ENCODE measurements around the gene KCTD20. TPM values are rescaled to one million over a fixed set of nuclear protein-coding genes. Genes with fewer than 3 reads are reported as not detected.
"Not testable (repeated sequence)": the region's sequence is repeated elsewhere in the genome, so short reads cannot be mapped to it uniquely, and the experiment has no call there.

The KCTD20 gene
- total RNA-seq (2014; rRNA removed; shearing (Covaris generic); ENCODE audit: low replicate concordance) = 41.0 and 61.1 TPM in 2 replicates

- H3K9me3 ChIP-seq = no peaks in the 10 kb centered on the region
- no peaks in the 10 kb centered on the region for H3K27me3 ChIP-seq
- H3K4me3 ChIP-seq = peak within 1 kb of the TSS; percentile 89
- DNase-seq = peak; percentile 91
- H3K36me3 ChIP-seq = peaks cover 16% of the 10 kb centered on the region
Observed at GRCh38 chr6:36442671-36443470, at the start of gene KCTD20, which contains the start of gene PXT1. TSS of gene KCTD20 (plus strand) at chr6:36443000. CDS start at chr6:36470098, 27,098 bp downstream. TSS of gene PXT1 (minus strand) at chr6:36442854. CDS start at chr6:36426082, 16,772 bp downstream.

- no peaks in the 10 kb centered on the region for H3K27me3 ChIP-seq
- no peak overlapping the region for H3K4me3 ChIP-seq
- H3K36me3 ChIP-seq = no peaks in the 10 kb centered on the region
- no peaks in the 10 kb centered on the region for H3K9me3 ChIP-seq
- DNase-seq = no peak
Observed at GRCh38 chr6:36399970-36400369, 42.8 kb upstream of the KCTD20 start.

- no peaks in the 10 kb centered on the region for H3K27me3 ChIP-seq
- no peak overlapping the region for H3K4me3 ChIP-seq
- no peaks in the 10 kb centered on the region for H3K36me3 ChIP-seq
- DNase-seq = no peak
- H3K9me3 ChIP-seq = no peaks in the 10 kb centered on the region
Observed at GRCh38 chr6:36402481-36402880, 40.3 kb upstream of the KCTD20 start.

- Histone ChIP-seq H3K9me3 (no peaks in the 10 kb centered on the region), H3K27me3 (no peaks in the 10 kb centered on the region), H3K4me3 (no peak overlapping the region), H3K36me3 (no peaks in the 10 kb centered on the region)
- no peak for DNase-seq
Observed at GRCh38 chr6:36404164-36404563, 38.6 kb upstream of the KCTD20 start.

- H3K27me3 ChIP-seq, H3K36me3 ChIP-seq, H3K4me3 ChIP-seq, DNase-seq, H3K9me3 ChIP-seq: not testable (repeated sequence)
Observed at GRCh38 chr6:36409718-36410117, 33.1 kb upstream of the KCTD20 start.

- H3K9me3 ChIP-seq = no peaks in the 10 kb centered on the region; the same call in 1 of the 2 replicates
- no peak for DNase-seq
- no peak overlapping the region for H3K4me3 ChIP-seq
- no peaks in the 10 kb centered on the region for H3K27me3 ChIP-seq
- H3K36me3 ChIP-seq = no peaks in the 10 kb centered on the region
Observed at GRCh38 chr6:36413489-36414480, 29.0 kb upstream of the KCTD20 start.

GRCh38 chr6:36414481-36414880 is 28.3 kb upstream of the KCTD20 start:
- no peak overlapping the region for H3K4me3 ChIP-seq
- DNase-seq = no peak

GRCh38 chr6:36418558-36418957 is 24.2 kb upstream of the KCTD20 start:
- Histone ChIP-seq H3K27me3 (no peaks in the 10 kb centered on the region), H3K36me3 (no peaks in the 10 kb centered on the region), H3K4me3 (no peak overlapping the region), H3K9me3 (no peaks in the 10 kb centered on the region; the same call in 1 of the 2 replicates)
- DNase-seq = no peak

More at GRCh38 chr6:36414481-36414880, 28.3 kb upstream of the KCTD20 start:
- no peaks in the 10 kb centered on the region for H3K27me3 ChIP-seq
- no peaks in the 10 kb centered on the region for H3K36me3 ChIP-seq
- no peaks in the 10 kb centered on the region; the same call in 1 of the 2 replicates for H3K9me3 ChIP-seq

- Histone ChIP-seq H3K27me3 (no peaks in the 10 kb centered on the region), H3K36me3 (no peaks in the 10 kb centered on the region), H3K9me3 (no peaks in the 10 kb centered on the region), H3K4me3 (no peak overlapping the region)
- no peak for DNase-seq
Observed at GRCh38 chr6:36419310-36419709, 23.5 kb upstream of the KCTD20 start.

- peak overlapping the region; percentile 49 for H3K4me3 ChIP-seq
- H3K36me3 ChIP-seq = no peaks in the 10 kb centered on the region
- H3K9me3 ChIP-seq = no peaks in the 10 kb centered on the region
- DNase-seq = no peak
- H3K27me3 ChIP-seq = no peaks in the 10 kb centered on the region
Observed at GRCh38 chr6:36422714-36423100, 20.1 kb upstream of the KCTD20 start.

- Histone ChIP-seq H3K27me3 (no peaks in the 10 kb centered on the region), H3K9me3 (no peaks in the 10 kb centered on the region), H3K36me3 (no peaks in the 10 kb centered on the region), H3K4me3 (peak overlapping the region; percentile 49)
- peak; percentile 99 for DNase-seq
Observed at GRCh38 chr6:36423101-36423824, 19.5 kb upstream of the KCTD20 start.

GRCh38 chr6:36426622-36427021 is 16.2 kb upstream of the KCTD20 start:
- H3K27me3 ChIP-seq = no peaks in the 10 kb centered on the region
- no peak overlapping the region for H3K4me3 ChIP-seq
- no peak for DNase-seq
- H3K9me3 ChIP-seq = no peaks in the 10 kb centered on the region
- no peaks in the 10 kb centered on the region for H3K36me3 ChIP-seq

GRCh38 chr6:36428911-36429310 is 13.9 kb upstream of the KCTD20 start:
- Histone ChIP-seq H3K4me3 (no peak overlapping the region), H3K36me3 (no peaks in the 10 kb centered on the region), H3K27me3 (no peaks in the 10 kb centered on the region), H3K9me3 (no peaks in the 10 kb centered on the region)
- DNase-seq = no peak

- H3K4me3 ChIP-seq = no peak overlapping the region
- no peaks in the 10 kb centered on the region for H3K36me3 ChIP-seq
- H3K27me3 ChIP-seq = no peaks in the 10 kb centered on the region
- no peak for DNase-seq
- no peaks in the 10 kb centered on the region for H3K9me3 ChIP-seq
Observed at GRCh38 chr6:36430351-36430750, 12.4 kb upstream of the KCTD20 start.

GRCh38 chr6:36431197-36431596 is 11.6 kb upstream of the KCTD20 start:
- DNase-seq = no peak
- Histone ChIP-seq H3K27me3 (no peaks in the 10 kb centered on the region), H3K9me3 (no peaks in the 10 kb centered on the region), H3K4me3 (no peak overlapping the region), H3K36me3 (no peaks in the 10 kb centered on the region)

GRCh38 chr6:36432151-36432671 is 10.6 kb upstream of the KCTD20 start:
- no peak overlapping the region for H3K4me3 ChIP-seq

More at GRCh38 chr6:36432151-36432671, 10.6 kb upstream of the KCTD20 start:
- Histone ChIP-seq H3K27me3 (no peaks in the 10 kb centered on the region), H3K9me3 (no peaks in the 10 kb centered on the region), H3K36me3 (no peaks in the 10 kb centered on the region)
- peak; percentile 43 for DNase-seq
